GM18867 (cell line): ENCODE results near the gene CCT6B.

ENCODE experiments used
- ATAC-seq: cut with Tn5 transposase; IDR thresholded peaks from one replicate; pipeline ENCODE4 v1.9.1; 2021; ENCODE audit warnings: mild to moderate bottlenecking, moderate library complexity; ENCODE audit not compliant: unreplicated experiment

CCT6B gene

DNA sequence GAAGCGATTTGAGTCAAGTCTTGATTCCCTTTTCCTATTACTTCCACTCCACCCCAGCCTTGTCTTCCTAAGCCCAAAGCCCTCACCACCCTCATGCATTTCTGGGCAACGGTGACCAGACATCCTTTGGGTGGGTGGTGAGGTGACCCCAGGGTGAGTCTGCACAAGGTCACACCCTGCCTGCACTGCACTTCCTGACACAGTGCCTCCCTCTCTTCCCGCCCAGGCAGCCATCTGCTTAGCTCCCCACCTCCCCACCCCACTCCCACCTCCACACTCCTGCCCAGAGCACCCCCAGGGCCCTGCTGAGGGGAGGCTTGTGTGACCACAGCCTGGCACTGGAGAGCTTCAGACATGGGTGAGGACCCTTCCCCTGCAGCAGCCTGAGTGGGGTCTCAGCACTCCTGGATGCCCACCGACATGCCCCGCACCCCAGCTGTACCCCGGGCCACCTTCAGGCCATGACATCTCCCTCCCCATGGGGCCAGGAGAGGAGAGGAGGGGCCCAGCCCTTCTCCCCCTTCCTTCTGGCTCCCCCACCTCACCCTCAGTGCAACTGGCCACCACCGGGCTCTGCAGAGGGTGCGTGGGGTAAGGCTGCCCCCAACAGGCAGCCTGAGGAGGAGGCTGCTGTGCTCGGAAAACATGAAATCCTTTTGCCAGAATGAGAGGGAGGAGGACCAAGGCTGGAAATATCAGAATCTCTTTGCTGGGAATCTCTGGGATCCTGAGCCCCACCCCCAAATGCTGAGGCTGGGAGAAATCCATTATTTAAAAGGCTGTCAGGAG is 68.6 kb downstream of the CCT6B start:
- ATAC-seq: no peak

DNA sequence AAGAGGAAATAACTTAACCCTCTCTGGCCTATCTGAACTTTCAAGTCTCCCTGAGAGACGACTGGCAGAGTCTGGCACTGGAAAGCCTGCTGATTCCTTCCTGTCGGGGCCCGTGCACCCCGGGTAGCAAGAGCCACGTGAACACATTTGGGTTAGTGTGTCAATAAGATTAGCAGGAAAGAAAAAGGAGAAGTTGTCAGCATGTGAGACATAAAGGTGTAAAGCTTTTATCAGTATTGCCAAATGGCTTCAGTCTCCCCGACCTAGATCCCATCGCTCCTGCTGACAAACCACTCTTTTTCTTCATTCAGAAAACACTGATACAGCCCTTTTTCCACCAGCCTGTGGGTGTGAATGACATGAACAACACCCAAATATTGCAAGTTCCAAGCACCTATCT is 74.4 kb downstream of the CCT6B start:
- no peak for ATAC-seq

DNA sequence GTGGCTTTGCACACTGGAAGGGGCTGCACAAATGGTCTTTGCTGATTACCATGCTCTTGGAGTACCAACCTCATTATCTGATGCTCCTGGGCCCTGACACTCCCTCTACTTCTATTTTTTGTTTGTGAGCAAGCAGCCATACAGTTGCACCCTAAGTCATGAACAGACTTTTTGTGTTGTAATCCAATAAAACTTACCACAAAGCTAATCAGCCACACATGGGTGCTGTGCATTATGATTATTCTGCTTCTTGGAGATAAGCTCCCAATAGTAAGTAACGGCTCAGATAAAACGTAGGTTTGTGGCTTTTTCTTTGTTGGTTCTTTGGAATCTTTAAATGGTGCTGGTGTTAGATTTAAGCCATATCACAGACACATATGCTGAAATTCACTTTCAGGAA is 76.2 kb downstream of the CCT6B start:
- no peak for ATAC-seq

DNA sequence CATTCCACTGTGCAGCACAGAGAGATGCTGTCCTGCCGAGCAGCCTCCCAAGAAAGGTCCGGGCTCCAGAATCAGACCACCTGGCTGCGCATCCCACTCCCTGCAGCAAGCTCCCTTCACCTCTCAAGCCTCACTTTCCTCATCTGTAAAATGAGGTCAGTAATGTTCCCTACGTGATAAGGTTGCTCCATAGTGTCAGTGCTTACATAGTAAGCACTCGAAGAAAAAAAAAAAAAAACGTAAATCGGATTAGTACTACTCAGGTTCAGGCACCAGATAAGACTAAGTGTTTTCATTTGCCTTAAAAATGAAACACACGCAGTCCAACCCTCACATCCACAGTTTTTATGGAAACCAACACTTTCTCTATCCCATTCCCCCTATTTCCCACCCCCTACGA is 76.7 kb downstream of the CCT6B start:
- ATAC-seq: no peak

DNA sequence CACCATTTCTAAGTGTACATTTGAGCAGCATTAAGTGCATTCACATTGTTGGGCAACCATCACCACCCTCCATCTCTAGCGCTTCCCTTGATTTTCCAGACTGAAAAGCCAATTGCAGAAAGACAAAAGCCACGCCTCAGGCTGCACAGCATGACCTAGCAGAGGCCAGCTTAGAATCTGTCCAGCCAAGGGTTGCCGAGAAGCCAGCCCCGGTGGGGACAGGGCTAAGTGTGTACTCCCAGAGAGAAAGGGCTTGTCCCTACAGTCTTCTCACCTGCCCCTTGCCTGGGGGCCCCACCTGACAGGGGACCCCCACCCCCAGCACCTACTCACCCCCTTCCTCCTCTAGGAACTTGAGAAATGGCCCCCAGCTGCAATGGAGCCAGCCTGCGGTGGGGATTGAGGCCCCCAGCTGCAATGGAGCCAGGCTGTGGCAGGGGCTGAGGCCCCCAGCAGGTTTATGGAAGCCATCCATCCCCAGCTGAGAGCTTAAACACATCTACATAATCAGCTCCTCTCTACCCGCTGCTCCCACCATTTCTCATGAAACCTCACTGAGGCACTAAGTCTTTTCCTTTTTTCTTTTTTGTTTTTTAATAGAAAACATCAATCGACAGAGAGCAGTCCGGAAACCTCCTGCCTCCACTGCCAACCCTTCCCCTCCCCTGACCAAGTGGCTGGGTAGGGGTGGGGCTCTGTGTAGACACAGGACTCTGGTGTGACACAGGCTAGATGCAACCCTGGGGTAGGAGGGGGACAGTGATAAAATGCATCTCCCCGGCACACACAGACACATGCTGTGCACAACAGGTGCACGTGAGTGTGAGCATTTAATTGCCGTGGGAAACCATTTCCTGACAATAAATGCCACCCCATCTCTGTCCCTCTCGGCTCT is 77.9 kb downstream of the CCT6B start:
- ATAC-seq: no peak

DNA sequence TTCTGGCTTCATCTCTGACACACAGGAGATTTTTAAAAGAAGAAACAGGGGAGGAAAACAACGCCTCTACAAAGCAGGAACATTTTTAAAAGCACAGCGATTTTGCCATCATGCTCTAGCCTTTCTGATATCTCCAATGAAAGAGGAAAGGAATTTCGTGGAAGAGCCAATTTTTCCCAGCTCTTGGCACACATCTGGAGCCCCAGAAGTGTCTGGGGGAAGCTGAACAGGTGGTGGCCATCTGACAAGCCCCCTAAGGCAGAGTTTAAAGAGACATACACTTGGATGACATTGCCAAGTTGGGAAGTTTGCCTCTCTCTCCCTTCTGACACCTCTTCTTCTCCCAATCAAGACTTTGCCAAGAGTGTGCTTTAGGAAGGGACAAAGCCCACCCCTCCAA is 82.1 kb downstream of the CCT6B start:
- ATAC-seq: no peak
